Activated naive CD4-positive, alpha-beta T cell treated with anti-CD3 and anti-CD28 coated beads, Interleukin-2, amount 50 U/mL, for 24 hours (primary cell): ENCODE data around the gene ANKRD1.

ENCODE experiments used
- H3K27ac Mint-ChIP-seq: one replicate; pipeline ENCODE4 v1.8.0; 2021; ENCODE audit warnings: mild to moderate bottlenecking, mixed read lengths
- H3K27me3 Mint-ChIP-seq: one replicate; pipeline ENCODE4 v1.8.0; 2021; ENCODE audit warnings: mixed read lengths
- H3K36me3 Mint-ChIP-seq: one replicate; pipeline ENCODE4 v1.8.0; 2021; ENCODE audit warnings: mixed read lengths
- H3K4me1 Mint-ChIP-seq: one replicate; pipeline ENCODE4 v1.8.0; 2021; ENCODE audit warnings: mixed read lengths
- H3K4me3 Mint-ChIP-seq: one replicate; pipeline ENCODE4 v1.8.0; 2021; ENCODE audit warnings: mild to moderate bottlenecking, mixed read lengths
- H3K9me3 Mint-ChIP-seq: one replicate; pipeline ENCODE4 v1.8.0; 2021; ENCODE audit warnings: mixed read lengths

Gene ANKRD1

DNA sequence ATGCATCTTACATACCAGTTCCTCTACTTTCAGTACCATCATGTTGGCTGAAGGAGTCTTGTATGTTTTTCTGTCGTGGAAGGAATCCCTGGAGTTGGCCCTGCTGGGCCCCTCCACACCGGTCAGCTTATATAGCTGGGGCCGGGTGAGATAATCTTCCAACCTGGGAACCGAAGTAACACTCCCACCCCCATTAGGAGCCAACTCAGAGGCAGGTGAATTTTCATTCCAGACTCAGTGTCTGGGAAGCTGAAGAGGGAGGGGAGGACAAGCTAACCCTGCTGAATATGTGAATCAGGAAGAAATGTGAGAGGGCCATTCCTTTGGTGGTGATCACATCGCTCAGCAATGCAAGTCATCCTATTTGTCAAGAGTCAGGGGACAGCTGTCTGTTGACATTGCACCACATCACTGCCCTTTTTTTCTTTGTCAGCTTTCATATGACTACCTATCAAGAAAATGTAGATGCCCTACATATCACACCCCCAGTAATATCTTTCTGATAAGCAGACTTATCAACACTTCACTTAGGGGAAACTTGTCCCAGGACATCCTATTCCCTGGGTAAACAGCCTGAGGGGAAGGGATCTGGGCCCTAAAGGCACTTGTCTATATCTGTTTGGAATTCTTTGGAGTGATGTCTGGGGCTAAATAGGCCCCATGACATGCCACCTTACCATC is at the start of gene ANKRD1:
Gene ANKRD1, minus strand, starts transcription at position 102 of the 681 bp plus-strand sequence. Its CDS starts 60 bp downstream, at position 42.
- Mint-ChIP-seq H3K27me3 (peaks cover 4% of the 10 kb centered on the region), H3K4me1 (no peaks in the 10 kb centered on the region), H3K9me3 (no peaks in the 10 kb centered on the region), H3K4me3 (no peak within 1 kb of the TSS), H3K36me3 (no peaks in the 10 kb centered on the region), H3K27ac (no peak within 1 kb of the TSS)

DNA sequence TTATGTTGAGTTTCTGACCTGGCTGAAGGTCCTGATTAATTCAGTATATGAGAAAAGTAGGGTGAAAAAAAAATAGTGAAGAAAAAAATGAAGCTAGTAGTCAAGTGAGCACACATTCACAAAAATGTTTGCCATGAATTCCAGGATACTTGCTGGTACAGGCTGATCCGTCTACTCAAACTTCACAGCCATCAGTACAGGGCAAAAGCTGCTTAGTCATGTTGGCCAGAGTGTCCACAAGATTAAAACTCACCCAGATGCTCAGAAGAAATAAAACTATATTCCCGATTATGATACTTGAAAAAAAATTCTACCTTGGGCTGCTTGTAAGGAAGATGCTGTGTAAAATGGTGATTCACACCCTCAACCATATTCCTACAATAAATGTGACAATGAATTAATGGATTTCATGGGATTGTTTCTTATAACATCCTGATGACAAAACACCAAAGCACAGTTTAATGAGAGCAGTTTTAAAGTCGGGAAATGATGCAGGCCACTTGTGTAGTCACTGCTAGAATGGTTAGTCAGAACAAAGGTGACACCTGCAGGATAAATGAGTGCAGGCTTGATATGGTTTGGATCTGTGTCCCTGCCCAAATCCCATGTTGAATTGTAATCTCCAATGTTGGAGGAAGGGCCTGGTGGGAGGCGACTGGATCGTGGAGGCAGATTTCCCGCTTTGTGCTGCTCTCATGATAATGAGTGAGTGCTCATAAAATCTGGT is 49.2 kb upstream of the ANKRD1 start:
- no peak overlapping the region for H3K27ac Mint-ChIP-seq
- no peaks in the 10 kb centered on the region for H3K9me3 Mint-ChIP-seq
- H3K36me3 Mint-ChIP-seq: no peaks in the 10 kb centered on the region
- H3K4me1 Mint-ChIP-seq: no peaks in the 10 kb centered on the region
- H3K4me3 Mint-ChIP-seq: no peak overlapping the region
- no peaks in the 10 kb centered on the region for H3K27me3 Mint-ChIP-seq

DNA sequence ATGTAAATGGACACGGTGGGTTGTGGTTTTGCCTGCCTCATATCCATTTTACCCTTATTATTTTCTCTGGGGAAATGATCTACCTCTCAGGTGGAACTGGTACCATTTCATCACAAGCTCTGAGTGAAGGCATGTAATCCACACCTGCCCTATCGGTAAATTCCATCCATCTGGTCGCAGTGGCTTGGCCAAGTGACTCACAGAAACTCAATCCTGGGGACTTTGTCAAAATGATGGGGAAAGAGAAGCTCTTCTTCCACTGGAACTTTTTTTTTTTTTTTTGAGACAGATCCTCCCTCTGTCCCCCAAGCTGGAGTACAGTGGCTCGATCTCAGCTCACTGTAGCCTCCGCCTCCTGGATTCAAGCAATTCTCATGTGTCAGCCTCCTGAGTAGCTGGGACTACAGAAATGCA is 48.2 kb upstream of the ANKRD1 start:
- Mint-ChIP-seq H3K36me3 (no peaks in the 10 kb centered on the region), H3K4me3 (no peak overlapping the region), H3K4me1 (no peaks in the 10 kb centered on the region), H3K9me3 (no peaks in the 10 kb centered on the region), H3K27me3 (no peaks in the 10 kb centered on the region), H3K27ac (no peak overlapping the region)

DNA sequence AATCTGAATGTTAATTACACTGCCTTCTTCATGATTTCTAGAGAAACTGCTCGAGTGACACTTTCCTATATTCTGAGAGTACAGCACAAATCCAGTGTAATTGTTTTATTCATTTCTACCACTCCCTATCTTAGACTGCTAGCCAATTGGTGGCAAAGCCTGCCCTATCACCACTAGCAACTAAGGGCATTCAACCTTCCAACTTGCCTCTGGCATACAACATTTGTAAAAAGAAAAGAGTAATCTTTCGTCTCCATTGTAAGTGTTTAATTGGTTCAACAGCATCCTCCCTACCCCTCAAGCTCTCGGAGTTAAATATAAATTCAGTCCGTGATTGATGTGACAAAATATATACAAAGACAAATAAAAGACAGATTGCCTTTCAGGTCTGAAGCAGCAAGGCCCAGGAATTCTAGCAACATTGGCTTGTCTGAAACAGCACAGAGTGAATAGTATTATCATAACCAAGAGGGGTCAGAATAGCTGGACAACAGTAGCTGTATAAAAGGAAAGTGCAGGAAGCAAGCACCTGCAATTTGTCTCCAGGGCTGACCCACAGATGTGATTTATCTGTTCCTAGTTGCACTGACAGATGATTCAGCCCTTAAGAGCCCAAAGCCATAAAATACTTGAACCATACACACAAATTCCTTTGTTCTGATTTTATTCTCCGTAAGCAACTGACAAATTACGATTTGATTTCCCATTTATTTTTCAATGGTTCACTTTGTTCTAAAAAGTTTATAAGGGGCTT is 47.6 kb upstream of the ANKRD1 start:
- Mint-ChIP-seq H3K9me3 (no peaks in the 10 kb centered on the region), H3K4me3 (no peak overlapping the region), H3K27ac (no peak overlapping the region), H3K27me3 (no peaks in the 10 kb centered on the region), H3K36me3 (no peaks in the 10 kb centered on the region), H3K4me1 (no peaks in the 10 kb centered on the region)

DNA sequence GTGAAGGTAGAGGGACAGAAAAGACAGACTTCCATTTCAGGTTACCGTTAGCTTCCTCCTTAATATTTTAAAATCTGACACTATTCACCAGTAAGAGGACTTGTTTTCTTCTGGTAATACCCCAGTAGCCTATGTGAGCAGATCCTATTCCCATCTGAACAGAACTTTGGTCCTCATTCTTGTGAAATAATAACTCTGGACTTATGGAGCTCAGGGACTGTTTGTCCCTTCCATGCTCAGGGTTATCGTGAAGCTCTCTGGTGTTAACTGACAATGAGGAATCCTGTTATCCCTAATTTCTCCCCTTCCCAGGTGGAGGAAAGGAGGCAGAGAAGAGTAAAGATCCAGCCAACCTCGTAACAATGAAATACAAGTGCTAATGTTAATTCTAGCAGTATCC is 47.0 kb upstream of the ANKRD1 start:
- H3K36me3 Mint-ChIP-seq: no peaks in the 10 kb centered on the region
- H3K9me3 Mint-ChIP-seq: no peaks in the 10 kb centered on the region
- no peaks in the 10 kb centered on the region for H3K4me1 Mint-ChIP-seq
- H3K27me3 Mint-ChIP-seq: peaks cover 1% of the 10 kb centered on the region
- no peak overlapping the region for H3K27ac Mint-ChIP-seq
- H3K4me3 Mint-ChIP-seq: no peak overlapping the region

DNA sequence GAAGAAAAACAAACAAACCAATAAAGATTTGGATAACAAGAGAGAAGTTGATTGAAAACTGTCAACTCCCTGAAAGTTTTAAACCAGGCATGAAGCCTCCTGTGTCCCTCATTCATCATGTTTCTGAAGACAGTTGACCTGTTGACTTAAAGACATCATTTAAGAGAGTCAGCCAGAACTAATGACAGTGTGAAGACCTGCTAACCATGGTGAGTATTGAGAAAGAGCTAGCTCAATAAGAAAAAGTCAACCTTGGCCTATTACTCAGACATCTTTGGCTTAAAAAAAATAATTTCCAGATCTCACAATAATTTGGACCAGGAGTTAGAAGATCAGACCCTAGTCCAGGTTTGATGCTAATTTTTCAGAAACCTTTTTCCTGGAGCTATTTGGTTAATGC is 45.3 kb upstream of the ANKRD1 start:
- no peaks in the 10 kb centered on the region for H3K9me3 Mint-ChIP-seq
- peaks cover 1% of the 10 kb centered on the region for H3K27me3 Mint-ChIP-seq
- H3K36me3 Mint-ChIP-seq: no peaks in the 10 kb centered on the region

DNA sequence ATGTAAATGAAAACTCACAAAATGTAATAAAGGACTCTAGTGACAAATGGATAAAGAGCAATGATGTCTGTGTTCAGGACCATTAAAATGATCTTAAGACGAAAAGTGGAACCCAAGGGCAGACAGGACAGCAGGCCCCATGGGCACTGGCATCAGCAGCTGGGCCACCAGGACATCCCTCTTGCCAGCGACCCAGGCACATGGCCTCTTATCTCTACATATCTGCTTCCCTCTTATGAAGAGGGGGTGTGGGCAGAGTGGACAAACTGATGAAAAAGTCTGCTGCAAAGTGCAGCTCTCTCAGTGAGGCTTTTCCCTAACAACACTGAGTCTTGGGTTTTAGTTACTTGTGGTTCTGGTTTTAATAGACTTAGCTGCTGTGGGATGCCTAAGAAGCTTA is 44.8 kb upstream of the ANKRD1 start:
- Mint-ChIP-seq H3K4me3 (no peak overlapping the region), H3K9me3 (no peaks in the 10 kb centered on the region), H3K27me3 (peaks cover 1% of the 10 kb centered on the region), H3K27ac (no peak overlapping the region), H3K36me3 (no peaks in the 10 kb centered on the region), H3K4me1 (no peaks in the 10 kb centered on the region)

More for the DNA sequence above, 45.3 kb upstream of the ANKRD1 start:
- Mint-ChIP-seq H3K4me3 (no peak overlapping the region), H3K27ac (no peak overlapping the region), H3K4me1 (no peaks in the 10 kb centered on the region)

DNA sequence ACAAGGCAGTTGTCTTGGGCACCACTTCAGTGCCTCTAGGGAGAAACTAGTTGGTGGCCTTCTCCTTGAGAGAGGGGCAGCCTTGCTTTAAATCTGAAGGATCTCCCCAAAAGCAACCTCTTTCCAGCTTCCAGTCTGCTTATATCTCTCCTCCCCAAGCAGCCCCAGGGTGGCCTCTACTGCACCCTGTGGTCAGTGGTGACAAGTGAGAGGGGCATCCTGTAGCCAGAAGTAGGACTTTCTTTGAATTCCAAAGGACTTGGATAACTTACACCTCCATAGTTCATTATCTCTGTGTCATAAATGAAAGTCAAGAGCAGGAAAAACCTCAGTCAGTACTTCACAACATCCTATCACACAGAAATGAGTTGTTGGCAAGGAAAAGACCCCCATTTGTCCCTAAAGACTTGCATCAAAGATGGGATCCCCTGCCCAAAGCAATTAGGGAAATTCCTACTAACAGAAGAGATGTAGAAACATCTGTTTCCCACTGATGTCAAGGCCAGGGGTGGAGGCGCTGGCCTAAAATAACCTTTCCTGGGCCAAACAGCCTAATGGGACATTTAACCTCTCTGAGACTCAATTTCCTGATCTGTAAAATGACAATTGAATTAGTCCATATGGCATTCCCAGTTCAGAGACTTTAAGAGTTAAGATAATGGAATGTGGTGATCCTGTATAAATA is 44.0 kb upstream of the ANKRD1 start:
- Mint-ChIP-seq H3K27ac (no peak overlapping the region), H3K4me1 (no peaks in the 10 kb centered on the region), H3K4me3 (no peak overlapping the region), H3K36me3 (no peaks in the 10 kb centered on the region), H3K9me3 (no peaks in the 10 kb centered on the region), H3K27me3 (peaks cover 1% of the 10 kb centered on the region)

DNA sequence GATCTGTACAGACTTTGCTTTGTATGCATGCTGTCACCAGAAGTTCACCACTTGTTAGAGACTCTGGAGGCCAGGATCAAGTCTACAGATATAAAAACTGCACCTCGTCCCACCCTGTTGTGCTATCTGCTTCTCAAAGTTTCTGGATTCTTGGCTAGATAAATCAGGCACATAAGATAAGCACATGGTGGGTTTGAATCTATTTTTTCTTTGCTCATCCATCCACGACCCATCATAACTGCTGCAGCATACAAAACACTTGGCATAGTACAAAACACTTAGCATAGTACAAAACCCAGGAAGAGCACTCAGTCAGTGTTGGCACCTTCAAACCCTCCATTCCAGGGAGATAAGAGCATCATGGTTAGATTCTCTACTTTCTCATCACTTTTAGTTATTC is 42.4 kb upstream of the ANKRD1 start:
- no peaks in the 10 kb centered on the region for H3K9me3 Mint-ChIP-seq
- peaks cover 1% of the 10 kb centered on the region for H3K27me3 Mint-ChIP-seq
- no peaks in the 10 kb centered on the region for H3K4me1 Mint-ChIP-seq
- no peak overlapping the region for H3K27ac Mint-ChIP-seq
- H3K36me3 Mint-ChIP-seq: no peaks in the 10 kb centered on the region
- no peak overlapping the region for H3K4me3 Mint-ChIP-seq

DNA sequence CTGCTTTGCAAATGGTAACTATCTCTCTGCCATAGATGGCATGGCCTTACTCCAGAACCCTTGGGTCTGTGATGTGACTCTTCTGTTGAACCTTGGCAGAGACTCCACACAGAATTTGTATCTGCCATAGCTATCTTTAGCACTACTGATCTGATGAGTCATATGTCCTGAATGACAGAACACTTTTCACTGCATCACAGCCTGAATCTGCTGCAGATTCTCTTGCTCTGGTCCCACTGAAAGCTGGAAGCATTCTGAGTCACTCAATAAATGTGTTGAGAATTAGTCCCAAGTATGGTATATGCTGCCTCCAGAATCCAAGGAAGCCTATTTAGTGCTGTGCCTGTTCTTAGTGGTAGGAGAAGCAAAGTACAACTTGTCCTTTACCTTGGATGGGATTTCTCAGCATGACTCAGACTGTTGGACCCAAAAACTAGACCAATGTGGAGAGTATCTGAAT is 39.5 kb upstream of the ANKRD1 start:
- no peak overlapping the region for H3K4me3 Mint-ChIP-seq
- no peak overlapping the region for H3K27ac Mint-ChIP-seq
- H3K9me3 Mint-ChIP-seq: no peaks in the 10 kb centered on the region
- peaks cover 1% of the 10 kb centered on the region for H3K27me3 Mint-ChIP-seq
- no peaks in the 10 kb centered on the region for H3K4me1 Mint-ChIP-seq
- no peaks in the 10 kb centered on the region for H3K36me3 Mint-ChIP-seq

DNA sequence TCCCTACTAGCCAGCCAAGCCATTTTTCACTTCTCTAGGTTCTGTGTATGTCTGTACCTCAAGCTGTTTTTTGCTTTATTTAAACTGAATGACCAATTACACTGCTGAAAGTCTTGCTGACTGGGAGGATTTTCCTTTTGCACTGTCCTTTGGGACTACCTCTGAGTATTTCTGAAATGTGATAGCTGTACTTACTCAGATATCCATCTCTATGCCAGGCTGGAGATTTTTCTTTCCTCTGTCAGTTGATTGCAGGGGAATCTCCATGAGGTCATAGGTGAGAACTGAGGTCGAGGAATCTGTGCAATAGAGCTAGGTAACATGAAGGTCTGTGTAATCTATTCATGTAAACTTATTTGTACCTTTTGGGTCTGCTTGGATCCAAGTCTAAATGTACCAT is 38.9 kb upstream of the ANKRD1 start:
- no peak overlapping the region for H3K27ac Mint-ChIP-seq
- H3K9me3 Mint-ChIP-seq: no peaks in the 10 kb centered on the region
- no peak overlapping the region for H3K4me3 Mint-ChIP-seq
- H3K36me3 Mint-ChIP-seq: no peaks in the 10 kb centered on the region
- no peaks in the 10 kb centered on the region for H3K4me1 Mint-ChIP-seq
- peaks cover 1% of the 10 kb centered on the region for H3K27me3 Mint-ChIP-seq

DNA sequence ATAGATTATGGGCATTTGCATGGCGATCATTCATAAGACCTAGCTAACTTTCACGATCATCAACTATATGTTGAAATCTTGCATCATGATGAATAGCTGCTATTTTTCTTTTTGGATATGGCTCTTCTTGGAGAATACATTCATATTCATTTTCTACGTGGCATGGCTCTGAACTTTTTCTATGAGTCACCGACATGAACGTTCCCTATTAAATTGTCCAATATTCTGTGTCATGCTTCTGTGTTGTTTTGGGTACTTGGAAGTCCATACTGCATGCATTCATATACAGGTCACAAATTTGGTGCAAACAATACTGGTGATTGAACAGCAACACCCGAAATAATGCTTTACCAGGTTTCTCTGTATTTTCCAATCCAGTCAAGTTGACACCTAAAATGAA is 37.9 kb upstream of the ANKRD1 start:
- Mint-ChIP-seq H3K4me3 (no peak overlapping the region), H3K4me1 (no peaks in the 10 kb centered on the region), H3K9me3 (peaks cover 4% of the 10 kb centered on the region), H3K27me3 (peaks cover 1% of the 10 kb centered on the region), H3K27ac (no peak overlapping the region), H3K36me3 (no peaks in the 10 kb centered on the region)

DNA sequence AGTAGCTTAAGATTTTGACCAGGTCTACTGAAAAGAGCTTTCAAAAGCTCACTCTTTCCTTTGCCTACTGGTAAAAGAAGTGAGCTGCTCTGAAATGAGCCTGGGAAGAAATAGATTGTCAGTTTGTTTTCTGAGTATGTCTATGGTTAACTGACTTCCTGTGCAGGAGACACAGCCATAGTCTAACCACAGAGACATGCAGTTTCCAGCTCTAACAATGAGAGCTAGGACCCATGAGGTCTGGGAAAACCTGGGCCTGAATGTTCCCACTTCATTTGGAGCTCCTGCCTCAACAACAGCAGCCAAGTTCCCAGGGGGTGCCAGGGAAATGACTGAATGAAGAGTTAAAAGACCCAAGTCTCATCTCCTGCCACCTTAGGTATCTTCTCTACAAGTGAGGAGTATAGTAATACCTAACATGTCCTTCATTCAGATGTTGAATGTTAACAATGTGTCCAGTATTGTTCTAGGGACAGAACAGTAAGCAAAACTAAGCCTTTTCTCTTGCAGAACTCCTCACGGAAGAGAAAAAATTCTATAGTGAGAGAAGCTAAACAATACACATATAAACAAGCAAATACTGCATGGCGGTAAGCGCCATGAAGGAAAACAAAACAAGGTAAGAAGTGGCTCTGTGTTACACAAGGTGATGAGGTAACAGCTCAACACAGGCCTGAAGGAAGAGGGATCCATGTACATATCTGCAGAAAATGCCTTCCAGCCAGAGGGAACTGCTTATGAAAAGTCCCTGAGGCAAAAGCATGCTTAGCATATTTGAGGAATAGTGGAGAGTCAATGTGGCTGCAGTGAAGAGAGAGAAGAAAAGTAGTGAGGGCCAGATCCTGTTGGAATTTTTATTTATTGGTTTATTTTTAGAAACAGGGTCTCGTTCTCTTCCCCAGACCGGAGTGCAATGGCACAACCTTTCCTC is 26.4 kb upstream of the ANKRD1 start:
- no peaks in the 10 kb centered on the region for H3K9me3 Mint-ChIP-seq
- H3K4me1 Mint-ChIP-seq: peaks cover 15% of the 10 kb centered on the region
- H3K36me3 Mint-ChIP-seq: no peaks in the 10 kb centered on the region
- no peak overlapping the region for H3K4me3 Mint-ChIP-seq
- H3K27ac Mint-ChIP-seq: no peak overlapping the region
- H3K27me3 Mint-ChIP-seq: no peaks in the 10 kb centered on the region

DNA sequence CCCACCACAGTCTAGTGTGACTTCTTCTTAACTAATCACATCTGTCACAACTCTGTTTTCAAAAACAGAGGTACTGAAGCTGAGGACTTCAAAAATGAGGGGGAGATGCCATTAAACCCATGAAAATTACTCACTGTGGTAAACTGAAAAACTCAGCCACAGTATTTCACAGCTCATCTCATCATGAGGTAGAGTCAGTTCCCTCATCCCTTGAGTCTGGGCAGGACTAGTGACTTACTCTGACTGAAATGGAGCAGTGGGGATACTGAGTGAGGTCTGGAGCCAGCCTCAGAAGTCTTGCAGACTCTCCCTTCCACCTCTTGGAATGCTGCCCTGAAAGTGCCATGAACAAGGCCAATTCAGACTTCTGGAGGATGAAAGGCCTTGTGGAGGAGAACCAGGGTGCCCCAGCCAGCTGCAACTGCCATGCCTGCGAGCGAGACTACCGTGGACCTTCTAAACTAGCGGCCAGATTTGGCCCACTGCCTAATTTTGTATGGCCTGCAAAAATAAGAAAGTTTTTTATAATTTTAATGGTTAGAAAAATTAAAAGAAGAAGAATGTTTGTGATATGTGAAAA is 24.7 kb upstream of the ANKRD1 start:
- no peak overlapping the region for H3K27ac Mint-ChIP-seq
- no peaks in the 10 kb centered on the region for H3K9me3 Mint-ChIP-seq

More for the DNA sequence above, 24.7 kb upstream of the ANKRD1 start:
- Mint-ChIP-seq H3K4me3 (no peak overlapping the region), H3K36me3 (no peaks in the 10 kb centered on the region), H3K27me3 (no peaks in the 10 kb centered on the region), H3K4me1 (peaks cover 15% of the 10 kb centered on the region)
